Sigmoid colon (tissue), 3 donors: Measurements from ENCODE around the gene PCBP3.
A peak's percentile ranks its signal among the peaks of the same experiment; 100 is the strongest.

Experiments
- POLR2A ChIP-seq, 2 donors: fragments of 450-650 bp; IDR thresholded peaks; one replicate each; pipeline ENCODE4 v1.6.1; 2016; ENCODE audit warnings: antibody characterized with exemption in 2 of 2, mild to moderate bottlenecking in 2 of 2, moderate library complexity in 2 of 2
- TF ChIP-seq, protein P1 (sequence below), 4 experiments: fragments of 450-650 bp in 3 of 4; fragments of 200-600 bp in 1 of 4; IDR thresholded peaks; one replicate each; pipeline ENCODE4 v1.5.1; 2016 to 2019; ENCODE audit warnings: antibody characterized with exemption in 4 of 4, mild to moderate bottlenecking in 3 of 4, moderate library complexity in 2 of 4

DNA sequence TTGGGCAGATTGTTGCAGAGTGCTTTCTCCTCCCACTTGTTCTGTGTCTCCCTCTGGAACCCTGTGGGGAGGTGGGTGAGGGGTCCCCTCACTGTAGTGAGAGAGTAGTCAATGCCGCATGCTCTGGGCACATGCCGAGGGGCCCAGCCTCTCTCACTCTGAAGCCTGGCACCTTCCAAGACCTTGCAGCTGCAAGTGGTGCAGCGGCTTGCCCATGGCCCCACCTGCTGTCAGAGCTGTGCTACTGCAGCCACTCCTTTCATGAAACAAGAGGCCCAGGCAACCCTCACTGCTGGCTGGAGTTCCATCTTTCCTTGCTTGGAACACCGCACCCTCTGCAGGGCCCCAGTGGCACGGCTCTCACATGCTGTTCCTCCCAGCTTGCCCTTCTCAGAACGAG lies 279.6 kb downstream of the PCBP3 start:
- TF ChIP-seq POLR2A (IDR thresholded peaks at IDR 0.05) = no peak
- TF ChIP-seq, protein P1, sequence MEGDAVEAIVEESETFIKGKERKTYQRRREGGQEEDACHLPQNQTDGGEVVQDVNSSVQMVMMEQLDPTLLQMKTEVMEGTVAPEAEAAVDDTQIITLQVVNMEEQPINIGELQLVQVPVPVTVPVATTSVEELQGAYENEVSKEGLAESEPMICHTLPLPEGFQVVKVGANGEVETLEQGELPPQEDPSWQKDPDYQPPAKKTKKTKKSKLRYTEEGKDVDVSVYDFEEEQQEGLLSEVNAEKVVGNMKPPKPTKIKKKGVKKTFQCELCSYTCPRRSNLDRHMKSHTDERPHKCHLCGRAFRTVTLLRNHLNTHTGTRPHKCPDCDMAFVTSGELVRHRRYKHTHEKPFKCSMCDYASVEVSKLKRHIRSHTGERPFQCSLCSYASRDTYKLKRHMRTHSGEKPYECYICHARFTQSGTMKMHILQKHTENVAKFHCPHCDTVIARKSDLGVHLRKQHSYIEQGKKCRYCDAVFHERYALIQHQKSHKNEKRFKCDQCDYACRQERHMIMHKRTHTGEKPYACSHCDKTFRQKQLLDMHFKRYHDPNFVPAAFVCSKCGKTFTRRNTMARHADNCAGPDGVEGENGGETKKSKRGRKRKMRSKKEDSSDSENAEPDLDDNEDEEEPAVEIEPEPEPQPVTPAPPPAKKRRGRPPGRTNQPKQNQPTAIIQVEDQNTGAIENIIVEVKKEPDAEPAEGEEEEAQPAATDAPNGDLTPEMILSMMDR (IDR thresholded peaks at IDR 0.05) = peak; percentile 68 to 95 (median 84)
